ENCODE data around the gene CHCHD6.
"Not testable (repeated sequence)": the region's sequence is repeated elsewhere in the genome, so short reads cannot be mapped to it uniquely, and the experiment has no call there.

The CHCHD6 gene

DNA sequence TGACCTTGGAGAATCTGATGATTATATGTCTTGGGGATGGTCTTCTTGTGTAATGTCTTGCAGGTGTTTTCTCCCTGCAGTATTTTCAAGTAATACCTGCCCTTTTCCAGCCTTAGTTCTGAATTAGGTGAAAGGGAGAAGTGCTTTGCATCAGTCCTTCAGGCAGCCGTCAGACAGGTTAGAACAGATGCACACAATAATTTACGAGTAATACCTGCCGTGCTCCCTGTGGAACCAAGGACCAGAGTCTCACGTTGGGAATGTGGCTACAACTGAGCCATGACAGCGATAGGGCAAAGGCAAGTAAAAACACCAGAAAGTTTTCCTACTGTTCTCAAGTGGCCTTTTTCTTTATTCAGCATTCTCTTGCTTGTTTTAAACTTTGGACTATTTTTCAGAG, 69.1 kb downstream of the CHCHD6 start:
- no peak for DNase-seq

DNA sequence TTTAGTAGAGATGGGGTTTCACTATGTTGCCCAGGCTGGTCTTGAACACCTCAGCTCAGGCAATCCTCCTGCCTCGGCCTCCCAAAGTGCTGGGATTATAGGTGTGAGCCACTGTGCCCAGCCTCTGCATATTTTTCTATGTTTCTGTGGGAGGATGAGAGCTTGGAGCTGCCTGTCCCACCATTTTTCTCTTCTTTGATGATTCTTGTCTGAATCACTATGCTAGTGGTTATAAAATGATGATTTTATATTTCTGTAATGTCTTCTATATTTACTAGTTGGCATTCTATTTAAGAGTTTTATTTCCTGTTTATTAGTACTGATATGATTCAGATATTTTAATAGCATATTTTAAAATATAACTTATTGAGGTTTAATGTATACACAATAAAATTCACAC, 69.7 kb downstream of the CHCHD6 start:
- DNase-seq, result no peak

DNA sequence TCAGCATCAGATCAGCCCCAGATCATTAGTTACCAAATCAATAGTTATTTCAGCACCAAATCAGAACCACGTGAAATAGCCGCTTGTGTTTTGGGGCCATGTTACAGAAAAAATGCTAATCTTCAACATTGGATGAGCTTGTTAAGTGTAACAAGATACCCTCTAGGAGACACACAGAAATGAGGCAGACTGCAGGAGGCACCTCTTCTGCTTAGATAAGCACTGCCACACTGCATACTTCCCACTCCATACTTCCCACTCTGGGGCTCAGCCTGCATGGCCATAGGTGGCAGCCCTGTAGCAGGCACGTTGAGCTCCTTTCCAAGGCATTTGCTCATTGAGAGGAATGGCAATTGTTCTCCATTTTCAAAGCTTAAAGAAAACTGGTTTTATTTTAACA, 73.3 kb downstream of the CHCHD6 start:
- no peak for DNase-seq

DNA sequence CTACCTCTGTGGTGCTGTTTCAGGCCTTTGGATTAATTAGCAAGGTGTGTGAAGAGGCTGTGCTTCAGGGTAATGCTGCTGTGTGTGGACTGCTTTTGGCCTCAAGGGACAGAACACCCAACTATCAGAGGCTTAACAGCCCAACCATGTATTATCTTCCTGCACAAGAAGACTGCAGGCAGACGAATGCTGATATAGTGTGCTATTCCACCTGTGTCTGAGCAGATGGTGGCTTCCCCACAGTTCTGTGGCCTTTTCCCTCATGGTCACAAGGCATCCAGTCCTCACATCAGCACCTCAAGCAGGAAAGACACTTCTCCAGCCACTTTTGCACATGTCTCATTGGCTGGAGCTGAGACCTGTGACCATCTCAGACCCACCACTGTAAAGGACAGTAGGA, 76.6 kb downstream of the CHCHD6 start:
- DNase-seq, result no peak

DNA sequence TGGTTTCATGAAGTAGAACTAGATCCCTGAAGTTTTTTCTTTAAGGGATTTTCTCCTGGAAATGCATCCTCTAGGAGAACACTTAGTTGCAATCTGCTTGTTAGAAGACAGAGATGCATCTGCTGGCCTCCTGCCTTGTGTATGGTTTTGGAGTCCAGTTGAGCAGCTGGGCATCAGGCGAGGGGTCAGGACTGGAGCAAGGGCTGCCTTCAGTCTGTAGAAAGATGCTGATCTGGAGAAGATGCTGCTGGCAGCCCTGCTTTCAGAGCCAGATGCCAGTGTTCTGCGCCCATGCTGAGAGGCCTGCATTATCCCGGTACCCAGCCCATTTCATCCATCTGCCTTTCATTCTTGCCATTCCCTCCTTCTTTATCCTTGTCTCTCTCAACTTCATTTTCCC, 77.4 kb downstream of the CHCHD6 start:
- DNase-seq, result no peak

DNA sequence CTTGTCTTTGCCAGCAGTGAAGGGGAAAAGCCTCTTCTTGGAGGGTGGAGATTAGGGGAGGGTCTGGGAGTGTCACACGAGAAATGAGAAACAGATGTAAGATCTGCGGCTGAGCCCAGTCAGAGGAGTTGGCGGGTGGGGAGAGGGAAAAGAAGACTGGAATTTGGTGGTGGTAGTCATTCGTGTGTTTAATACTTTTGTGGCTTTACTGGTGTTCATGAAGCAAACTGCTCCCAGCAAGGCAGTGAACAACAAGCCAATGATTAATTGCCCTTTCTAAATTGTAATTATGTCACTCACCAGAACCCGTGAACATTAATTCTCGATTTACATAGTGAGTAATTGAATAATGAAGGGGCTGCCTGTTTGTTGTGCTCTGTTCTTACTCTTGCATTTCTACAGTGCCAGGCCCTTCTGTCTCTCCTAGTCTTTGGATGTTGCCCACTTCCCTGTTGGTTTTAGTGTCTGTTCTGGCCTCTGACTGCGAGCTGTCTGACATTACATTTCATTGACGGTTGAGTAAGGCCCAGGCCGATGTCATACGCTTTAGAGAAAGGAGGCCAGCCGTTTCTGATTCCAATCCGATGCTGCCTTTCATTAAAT, 78.0 kb downstream of the CHCHD6 start:
- no peak for DNase-seq

DNA sequence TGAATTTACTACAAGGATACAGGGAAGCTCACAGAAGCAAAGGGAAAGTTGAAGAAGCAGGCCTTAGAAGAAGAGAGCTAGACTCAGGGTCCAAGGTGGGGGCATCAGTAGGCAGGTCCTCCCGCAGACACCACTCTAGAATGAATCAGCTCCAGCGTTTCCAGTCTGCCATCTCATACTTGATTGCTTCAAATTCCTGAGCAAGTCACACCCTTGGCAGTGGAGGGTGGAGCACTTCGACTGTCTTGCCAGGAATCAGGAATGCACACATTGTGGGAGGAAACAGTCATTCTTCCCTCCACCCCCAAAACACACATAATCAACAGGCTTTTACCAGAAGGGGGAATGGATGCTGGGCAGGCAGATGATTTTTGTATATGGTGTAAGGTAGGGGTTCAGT, 78.5 kb downstream of the CHCHD6 start:
- no peak for DNase-seq

DNA sequence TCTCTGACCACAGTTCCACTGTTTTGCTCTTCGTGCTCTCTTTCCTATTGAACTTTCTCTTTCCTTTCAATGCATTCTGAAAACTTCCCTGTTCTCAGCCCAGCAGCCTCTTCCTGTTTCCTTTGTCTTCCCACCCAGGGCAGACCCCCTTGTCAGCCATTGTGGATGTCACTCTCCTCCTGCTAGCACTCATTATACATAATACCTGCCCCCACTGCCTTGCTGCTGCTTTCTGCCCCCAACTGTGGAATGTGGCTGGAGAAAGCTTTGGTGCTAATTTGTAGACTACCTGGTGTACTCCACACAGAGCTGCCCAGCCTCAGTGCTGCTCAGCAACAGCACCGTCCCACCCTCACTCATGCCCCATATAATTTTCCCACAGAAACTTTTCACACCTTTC, 80.2 kb downstream of the CHCHD6 start:
- no peak for DNase-seq

DNA sequence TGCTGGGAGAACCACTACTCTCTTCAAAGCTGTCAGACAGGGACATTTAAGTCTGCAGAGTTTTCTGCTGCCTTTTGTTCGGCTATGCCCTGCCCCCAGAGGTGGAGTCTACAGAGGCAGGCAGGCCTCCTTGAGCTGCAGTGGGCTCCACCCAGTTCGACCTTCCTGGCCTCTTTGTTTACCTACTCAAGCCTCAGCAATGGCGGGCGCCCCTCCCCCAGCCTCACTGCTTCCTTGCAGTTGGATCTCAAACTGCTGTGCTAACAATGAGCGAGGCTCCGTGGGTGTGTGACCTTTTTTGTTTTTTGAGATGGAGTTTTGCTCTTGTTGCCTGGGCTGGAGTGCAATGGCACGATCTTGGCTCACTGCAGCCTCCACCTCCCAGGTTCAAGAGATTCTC, 87.3 kb downstream of the CHCHD6 start:
- DNase-seq, result not testable (repeated sequence)

DNA sequence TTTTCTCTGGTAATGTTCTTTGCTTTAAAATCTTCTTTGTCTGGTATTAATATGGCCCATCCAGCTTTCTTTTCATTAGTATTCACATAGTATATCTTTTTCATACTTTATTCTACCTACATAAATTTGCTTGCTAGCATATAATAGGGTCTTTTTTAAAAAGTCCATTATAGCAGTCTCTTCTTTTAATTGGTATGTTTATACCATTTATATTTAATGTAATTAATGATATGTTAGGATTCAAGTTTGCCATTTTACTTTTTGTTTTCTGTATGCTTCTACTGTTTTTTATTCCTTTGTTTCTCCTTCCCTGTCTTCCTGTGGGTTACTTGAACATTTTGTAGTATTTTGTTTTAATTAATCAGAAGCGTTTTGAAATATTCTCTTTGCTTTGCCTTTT, 89.0 kb downstream of the CHCHD6 start:
- no peak for DNase-seq

DNA sequence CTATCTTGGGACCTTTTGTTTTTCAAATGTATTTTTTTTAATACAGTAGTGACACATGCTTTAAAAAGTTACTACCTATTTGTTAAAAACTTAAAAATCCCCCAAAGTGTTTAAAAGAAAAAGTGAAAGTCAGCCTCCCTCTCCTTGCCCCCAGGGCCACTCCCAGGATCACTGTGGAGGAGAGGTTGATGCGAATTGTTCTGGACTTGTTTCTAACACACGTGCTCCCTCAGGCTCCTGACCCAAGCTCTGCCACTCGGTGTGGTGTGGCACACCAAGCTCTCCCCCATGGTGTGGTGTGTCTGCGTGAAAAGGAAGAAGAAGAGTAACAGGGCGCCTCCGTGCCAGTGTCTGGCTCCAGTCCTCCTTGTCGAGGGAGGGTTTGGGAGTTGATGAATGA, 93.5 kb downstream of the CHCHD6 start:
- no peak for DNase-seq

DNA sequence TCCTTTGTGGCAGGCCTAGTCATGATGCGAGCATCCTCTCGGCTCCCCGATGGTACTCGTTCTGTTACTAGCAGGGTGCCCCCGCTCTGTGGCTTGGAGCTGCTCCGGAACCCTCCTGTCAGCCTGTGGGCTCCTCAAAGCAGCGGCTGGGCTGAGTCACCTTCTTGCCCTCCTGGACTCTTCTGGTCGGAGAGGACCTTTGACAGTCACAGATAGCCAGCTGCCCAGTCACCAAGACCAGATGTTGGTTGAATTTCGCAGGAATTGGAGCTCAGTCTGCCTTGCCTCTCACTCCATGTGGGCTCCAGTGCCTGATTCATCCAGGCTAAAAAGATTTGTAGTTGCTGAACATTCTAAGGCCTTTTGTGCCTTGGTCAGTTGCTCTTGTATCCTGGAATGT, 94.5 kb downstream of the CHCHD6 start:
- no peak for DNase-seq

DNA sequence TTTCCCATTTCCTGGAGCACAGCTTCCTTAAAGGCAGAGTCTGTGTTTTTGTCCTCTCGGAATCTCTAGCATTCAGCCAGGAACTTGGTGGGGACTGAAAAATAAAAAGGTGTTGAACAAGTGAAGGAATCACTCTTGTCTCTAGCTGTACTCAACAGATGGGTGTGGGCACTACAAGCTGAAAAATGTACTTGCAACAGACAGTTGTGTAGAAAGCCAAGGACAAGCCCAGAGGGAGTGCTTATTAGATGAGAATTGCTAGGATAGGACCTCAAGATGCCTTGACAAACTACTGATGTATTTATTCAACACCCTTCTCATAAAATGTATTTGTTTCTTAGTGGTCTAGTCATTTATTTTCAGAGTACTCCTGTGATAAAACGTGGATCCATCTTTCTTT, 95.1 kb downstream of the CHCHD6 start:
- no peak for DNase-seq

DNA sequence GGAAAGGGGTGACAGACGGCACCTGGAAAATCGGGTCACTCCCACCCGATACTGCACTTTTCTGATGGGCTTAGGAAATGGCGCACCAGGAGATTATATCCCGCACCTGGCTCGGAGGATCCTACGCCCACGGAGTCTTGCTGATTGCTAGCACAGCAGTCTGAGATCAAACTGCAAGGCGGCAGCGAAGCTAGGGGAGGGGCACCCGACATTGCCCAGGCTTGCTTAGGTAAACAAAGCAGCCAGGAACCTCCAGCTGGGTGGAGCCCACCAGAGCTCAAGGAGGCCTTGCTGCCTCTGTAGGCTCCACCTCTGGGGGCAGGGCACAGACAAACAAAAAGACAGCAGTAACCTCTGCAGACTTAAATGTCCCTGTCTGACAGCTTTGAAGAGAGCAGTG, 97.3 kb downstream of the CHCHD6 start:
- not testable (repeated sequence) for DNase-seq

DNA sequence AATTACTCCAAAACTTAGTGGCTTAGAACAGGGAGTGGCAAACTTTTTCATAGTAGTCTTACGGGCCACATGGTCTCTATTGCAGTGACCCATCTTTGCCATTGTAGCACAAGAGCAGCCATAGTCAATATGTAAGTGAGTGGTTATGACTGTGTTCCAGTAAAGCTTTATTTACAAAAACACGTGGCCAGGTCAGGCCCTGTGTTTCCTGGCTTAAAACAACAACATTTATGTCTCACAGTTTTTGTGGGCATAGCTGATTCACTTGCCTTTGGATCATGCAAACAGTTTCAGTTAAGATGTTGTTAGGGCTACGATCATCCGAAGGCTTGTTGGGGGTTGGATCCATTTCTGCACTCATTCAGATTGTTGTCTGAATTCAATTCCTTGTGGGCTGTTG, 103.8 kb downstream of the CHCHD6 start:
- DNase-seq, result no peak

DNA sequence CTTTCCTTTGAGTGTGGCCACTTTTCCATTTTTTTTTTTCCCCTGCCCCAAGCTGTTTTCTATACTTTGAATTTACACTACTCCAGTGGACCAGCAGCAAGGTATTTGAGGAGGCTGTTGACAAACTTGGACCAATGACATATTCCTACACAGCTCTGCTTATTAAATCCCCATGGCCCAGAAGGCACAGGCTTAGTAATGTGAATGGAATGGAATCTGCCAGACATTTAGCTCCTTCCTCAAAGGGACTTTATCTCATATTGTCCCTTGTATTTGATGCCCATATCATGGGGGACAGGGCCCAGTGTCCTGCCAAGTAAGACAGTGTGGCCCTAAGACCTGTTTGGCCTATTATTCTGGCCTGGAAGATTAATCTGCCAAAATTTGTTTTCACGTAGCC, 107.5 kb downstream of the CHCHD6 start:
- DNase-seq, result no peak

DNA sequence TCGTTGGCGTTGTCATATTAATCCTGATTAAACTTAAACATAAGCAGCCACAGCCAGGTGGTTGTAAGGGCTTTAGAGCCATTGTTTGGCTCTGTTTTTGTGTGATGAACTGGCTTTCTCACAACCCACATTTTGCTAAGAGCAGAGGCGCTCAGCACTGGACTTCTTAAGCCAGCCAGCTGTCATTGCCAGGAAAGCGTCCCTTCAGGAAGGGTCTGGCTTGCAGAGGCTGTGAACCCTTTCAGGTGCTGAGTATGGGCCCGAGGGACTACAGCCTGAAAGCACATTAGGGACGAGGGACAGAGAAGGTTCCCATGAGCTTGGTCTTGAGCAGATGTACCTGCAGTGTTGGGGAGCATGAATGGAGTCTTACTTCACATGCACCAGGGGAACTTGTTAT, 112.3 kb downstream of the CHCHD6 start:
- DNase-seq, result no peak

DNA sequence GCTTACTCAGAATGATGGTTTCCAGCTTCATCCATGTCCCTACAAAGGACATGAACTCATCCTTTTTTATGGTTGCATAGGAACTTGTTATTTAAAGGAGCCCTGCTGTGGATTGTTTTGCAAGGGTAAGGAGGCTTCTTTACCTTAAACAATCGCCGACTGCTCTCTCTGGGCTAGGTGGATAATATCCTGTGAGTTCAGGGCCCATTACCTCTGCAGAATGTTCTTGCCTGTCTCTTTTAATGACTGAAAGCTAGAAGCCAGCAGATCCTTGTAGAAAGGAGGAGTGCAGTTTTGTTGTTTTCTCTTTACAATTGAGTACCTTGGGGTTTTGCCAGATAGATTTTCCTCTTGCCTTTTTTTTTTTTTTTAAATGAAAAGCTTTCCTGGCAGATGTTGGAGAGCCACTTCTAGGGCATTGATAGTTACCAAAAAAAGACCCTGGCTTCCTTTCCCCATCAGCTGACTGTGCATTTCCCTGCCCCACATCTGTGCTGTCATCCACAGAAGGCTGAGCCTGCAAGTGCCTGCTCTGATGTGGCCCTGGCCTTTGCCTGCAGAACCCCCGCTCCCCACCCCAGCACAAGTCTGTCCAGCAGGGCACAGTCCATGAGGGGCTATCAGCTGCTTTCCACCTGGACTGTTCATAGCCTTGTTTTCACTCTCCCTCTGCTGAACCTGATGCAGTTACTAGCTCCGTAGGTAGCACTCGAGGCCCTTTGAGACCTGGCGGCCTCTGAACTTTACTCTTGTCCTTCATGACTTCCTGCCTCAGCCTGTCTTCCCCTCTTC, 113.1 kb downstream of the CHCHD6 start:
- no peak for DNase-seq

DNA sequence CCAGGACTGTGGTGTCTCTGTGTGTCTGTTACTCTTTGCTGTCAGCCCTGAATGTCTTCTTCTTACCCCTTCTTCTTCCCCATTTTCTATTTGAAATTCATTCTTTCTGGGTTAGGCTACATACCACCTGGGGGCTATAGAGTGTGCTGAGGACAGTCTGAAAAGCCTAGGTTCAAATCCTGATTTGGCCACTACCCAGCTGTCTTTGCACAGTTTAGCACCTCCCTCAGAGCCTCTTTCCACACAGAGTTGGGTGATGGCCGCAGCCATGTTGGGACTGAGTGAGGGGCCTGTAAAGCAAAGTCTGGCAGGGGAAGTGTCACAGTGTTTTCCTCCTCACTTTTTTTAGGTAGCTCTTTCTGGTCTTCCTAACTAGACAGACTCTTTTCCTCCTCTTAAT, 113.7 kb downstream of the CHCHD6 start:
- no peak for DNase-seq

DNA sequence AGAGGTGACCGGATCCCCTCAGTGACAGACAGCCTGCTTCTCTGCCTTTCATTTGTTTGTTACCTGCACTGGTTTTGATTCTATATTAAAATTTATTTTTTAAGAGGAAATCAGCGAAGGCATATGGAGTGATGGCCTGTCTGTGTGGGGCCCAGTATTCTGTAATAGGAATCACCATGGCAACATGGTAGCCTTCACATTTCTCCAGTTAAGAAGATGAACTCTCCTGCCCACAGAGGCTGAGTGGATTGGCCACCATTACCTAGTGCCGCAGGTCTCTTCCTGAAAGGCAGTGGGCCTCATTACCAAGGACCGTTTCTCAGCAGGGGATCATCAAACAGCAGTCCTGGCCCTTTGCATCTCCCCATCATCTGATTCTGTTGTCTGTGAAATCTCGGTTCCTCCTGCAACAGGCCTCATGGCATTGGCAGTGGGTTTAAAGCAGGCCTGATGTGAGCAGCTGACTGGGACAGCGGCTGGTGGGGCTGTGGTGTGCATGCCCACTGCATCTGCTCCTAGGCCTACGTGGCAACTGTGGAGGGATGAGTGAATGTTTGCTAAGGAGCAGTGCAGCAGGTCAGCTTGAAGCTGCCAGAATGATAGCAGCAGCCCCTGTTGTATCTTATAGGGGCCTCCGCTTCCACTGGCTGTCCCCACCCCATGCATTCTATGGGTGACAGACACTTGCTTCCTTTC, 114.5 kb downstream of the CHCHD6 start:
- DNase-seq, result no peak

DNA sequence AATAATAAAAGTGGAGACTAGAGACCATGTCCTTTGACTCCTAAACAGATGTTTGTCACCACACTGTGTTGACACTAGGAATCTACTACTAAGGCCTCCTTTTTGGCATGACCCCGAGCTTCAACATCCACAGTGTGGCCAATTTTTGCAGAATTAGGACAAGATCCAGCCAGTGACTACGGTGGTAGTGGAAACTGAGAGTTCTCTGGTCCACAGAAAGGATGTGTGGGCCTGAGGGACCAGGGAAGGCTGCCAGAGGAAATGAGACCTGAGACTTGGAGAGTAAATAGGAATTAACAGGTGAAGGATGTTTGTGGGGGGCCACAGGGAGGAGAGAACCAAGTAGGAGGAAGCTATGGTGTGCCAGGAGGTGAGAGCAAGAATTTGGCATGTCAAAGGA, 122.7 kb downstream of the CHCHD6 start:
- DNase-seq, result no peak

DNA sequence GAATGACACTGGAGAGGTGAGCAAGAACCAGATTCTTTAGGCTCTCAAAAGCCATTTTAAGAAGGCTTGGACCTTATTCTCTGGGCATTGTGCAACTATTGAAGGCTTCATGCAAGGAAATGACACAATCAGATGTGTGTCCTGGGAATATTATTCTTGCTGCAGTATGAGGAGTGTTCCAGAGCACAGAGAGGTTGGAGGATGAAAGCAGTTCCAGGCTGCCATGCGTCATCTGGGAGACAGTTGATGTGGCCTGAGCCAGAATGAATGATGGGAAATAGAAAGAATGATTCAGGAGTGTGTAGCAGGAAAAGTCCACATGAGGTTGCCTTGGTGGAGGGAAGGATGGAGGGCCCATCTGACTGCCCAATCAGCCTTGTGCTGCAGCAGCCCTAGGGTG, 123.1 kb downstream of the CHCHD6 start:
- DNase-seq, result no peak

DNA sequence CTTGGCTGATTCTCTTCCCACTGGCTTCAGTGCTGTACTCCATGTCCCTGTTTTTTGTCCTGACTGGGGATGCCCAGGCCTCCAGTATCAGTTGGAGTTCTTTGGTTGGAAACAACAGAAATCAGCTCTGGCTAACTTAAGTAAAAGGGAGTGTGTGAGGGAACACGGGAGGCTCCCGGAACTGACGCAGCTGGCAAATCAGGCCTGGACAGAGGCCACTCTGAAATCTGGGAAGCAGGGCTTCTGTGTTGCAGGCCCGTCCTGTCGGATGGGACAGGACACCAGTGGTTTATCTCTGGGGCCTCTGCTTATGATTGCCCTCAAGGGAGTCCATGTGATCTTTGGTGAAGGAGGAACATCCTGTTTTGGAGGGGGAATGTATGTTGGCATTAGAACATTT, 124.3 kb downstream of the CHCHD6 start:
- DNase-seq, result no peak

DNA sequence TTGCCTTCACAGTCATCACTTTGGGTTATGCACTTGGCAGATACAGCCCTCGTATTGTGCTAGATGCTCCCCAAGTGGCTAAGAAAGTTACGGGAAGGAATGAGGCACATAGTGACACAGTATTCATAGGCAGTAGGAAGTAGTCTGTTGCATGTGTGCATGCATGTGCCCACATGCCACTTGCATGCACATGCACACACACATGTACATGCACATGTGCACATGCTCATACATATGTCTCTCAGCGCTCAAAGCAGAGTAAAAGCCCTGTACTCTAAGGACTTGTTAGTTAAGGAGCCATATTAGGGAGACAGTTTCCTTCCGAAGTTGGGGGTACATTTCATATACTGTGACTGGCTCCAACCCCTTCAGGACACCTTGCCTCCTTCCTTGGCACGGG, 128.9 kb downstream of the CHCHD6 start:
- DNase-seq, result no peak
